Measurements from ENCODE around the gene TBX5.

DNA sequence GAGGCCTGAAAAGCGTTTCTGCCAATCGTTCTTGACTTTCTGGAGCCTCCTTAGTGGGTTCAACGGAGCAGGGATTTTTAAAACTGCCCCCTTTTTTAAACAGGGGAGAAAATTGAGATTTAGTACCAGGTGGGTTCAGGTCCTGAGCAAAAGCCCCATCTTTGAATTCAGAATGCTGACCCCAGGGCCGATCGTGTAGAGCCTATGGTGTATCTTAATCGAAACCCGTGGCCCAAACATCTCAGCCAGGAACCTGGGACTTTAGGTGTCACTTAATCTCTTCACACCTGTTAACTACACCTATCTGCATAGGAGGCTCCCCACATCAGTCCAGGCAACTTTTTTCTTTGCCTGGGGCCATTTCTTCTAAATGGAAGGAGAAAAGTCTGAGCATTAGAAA lies 6.4 kb upstream of the TBX5 start:
- TF ChIP-seq POLR2AphosphoS5 (IDR thresholded peaks at IDR 0.05; ENCODE audit: low read depth, low read length) (no peak), TAF1 (IDR thresholded peaks at IDR 0.05; ENCODE audit: borderline replicate concordance, insufficient read depth, low read length) (no peak), SIN3A (IDR thresholded peaks at IDR 0.05; ENCODE audit: borderline replicate concordance, insufficient read depth, low read length) (no peak), FOXP2 (optimal IDR thresholded peaks at IDR 0.05; ENCODE audit: borderline replicate concordance, extremely low read depth, extremely low read length, insufficient read depth) (no peak)
- TF ChIP-seq, protein P1, sequence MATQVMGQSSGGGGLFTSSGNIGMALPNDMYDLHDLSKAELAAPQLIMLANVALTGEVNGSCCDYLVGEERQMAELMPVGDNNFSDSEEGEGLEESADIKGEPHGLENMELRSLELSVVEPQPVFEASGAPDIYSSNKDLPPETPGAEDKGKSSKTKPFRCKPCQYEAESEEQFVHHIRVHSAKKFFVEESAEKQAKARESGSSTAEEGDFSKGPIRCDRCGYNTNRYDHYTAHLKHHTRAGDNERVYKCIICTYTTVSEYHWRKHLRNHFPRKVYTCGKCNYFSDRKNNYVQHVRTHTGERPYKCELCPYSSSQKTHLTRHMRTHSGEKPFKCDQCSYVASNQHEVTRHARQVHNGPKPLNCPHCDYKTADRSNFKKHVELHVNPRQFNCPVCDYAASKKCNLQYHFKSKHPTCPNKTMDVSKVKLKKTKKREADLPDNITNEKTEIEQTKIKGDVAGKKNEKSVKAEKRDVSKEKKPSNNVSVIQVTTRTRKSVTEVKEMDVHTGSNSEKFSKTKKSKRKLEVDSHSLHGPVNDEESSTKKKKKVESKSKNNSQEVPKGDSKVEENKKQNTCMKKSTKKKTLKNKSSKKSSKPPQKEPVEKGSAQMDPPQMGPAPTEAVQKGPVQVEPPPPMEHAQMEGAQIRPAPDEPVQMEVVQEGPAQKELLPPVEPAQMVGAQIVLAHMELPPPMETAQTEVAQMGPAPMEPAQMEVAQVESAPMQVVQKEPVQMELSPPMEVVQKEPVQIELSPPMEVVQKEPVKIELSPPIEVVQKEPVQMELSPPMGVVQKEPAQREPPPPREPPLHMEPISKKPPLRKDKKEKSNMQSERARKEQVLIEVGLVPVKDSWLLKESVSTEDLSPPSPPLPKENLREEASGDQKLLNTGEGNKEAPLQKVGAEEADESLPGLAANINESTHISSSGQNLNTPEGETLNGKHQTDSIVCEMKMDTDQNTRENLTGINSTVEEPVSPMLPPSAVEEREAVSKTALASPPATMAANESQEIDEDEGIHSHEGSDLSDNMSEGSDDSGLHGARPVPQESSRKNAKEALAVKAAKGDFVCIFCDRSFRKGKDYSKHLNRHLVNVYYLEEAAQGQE (IDR thresholded peaks at IDR 0.05; ENCODE audit: insufficient read depth in 1 of 2, low read depth in 2 of 2, low read length in 2 of 2): no peak

Data from PFSK-1 (cell line).